Astrocyte (in vitro differentiated cells and primary cell): ENCODE measurements around the gene FUT4.

Experiments
- EZH2 ChIP-seq: IDR thresholded peaks from 2 replicates; pipeline ENCODE4 v1.6.1; 2012; ENCODE audit warnings: mild to moderate bottlenecking, low read length, inconsistent platforms; ENCODE audit not compliant: insufficient read depth
- TF ChIP-seq, protein P1 (sequence below): IDR thresholded peaks from 2 replicates; pipeline ENCODE4 v1.5.1; 2011; ENCODE audit warnings: low read depth, mild to moderate bottlenecking, inconsistent platforms, low read length, moderate library complexity; ENCODE audit not compliant: insufficient read depth

GRCh38 chr11:94585399-94585798 lies 41.7 kb downstream of the FUT4 start:
- TF ChIP-seq, protein P1, sequence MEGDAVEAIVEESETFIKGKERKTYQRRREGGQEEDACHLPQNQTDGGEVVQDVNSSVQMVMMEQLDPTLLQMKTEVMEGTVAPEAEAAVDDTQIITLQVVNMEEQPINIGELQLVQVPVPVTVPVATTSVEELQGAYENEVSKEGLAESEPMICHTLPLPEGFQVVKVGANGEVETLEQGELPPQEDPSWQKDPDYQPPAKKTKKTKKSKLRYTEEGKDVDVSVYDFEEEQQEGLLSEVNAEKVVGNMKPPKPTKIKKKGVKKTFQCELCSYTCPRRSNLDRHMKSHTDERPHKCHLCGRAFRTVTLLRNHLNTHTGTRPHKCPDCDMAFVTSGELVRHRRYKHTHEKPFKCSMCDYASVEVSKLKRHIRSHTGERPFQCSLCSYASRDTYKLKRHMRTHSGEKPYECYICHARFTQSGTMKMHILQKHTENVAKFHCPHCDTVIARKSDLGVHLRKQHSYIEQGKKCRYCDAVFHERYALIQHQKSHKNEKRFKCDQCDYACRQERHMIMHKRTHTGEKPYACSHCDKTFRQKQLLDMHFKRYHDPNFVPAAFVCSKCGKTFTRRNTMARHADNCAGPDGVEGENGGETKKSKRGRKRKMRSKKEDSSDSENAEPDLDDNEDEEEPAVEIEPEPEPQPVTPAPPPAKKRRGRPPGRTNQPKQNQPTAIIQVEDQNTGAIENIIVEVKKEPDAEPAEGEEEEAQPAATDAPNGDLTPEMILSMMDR, result no peak
- no peak for TF ChIP-seq EZH2
